Mesenchymal stem cell (in vitro differentiated cells and primary cell): ENCODE results near the gene GJD2.
A peak's percentile ranks its signal among the peaks of the same experiment; 100 is the strongest.

Experiments
- DNase-seq: peaks from one replicate; pipeline ENCODE4 v3.0.0-alpha.2; 2013
- H2AFZ ChIP-seq: one replicate; pipeline ENCODE4 v1.6.1; 2013; ENCODE audit warnings: low read depth, mild to moderate bottlenecking, control low read depth, inconsistent platforms, low read length, moderate library complexity
- H2AK5ac ChIP-seq: 2 replicates; pipeline ENCODE4 v1.6.1; 2013; ENCODE audit warnings: low read length, moderate library complexity, mild to moderate bottlenecking, inconsistent platforms; ENCODE audit not compliant: severe bottlenecking
- H2BK120ac ChIP-seq: one replicate; pipeline ENCODE4 v1.6.1; 2013; ENCODE audit warnings: low read depth, mild to moderate bottlenecking, inconsistent platforms, low read length, moderate library complexity
- H2BK12ac ChIP-seq, 2 experiments: one replicate each; pipeline ENCODE4 v1.6.1; 2013; ENCODE audit warnings: inconsistent platforms in 2 of 2, low read length in 2 of 2, mild to moderate bottlenecking in 2 of 2, moderate library complexity in 2 of 2, control low read depth in 1 of 2
- H2BK15ac ChIP-seq: one replicate; pipeline ENCODE4 v1.6.1; 2013; ENCODE audit warnings: mild to moderate bottlenecking, low read depth, inconsistent platforms; ENCODE audit not compliant: poor library complexity, severe bottlenecking
- H2BK5ac ChIP-seq: 2 replicates; pipeline ENCODE4 v1.6.1; 2013; ENCODE audit warnings: low read depth, mild to moderate bottlenecking, low read length, control low read depth, inconsistent platforms; ENCODE audit not compliant: poor library complexity, severe bottlenecking
- H3K14ac ChIP-seq, 2 experiments: one replicate each; pipeline ENCODE4 v1.6.1; 2013; ENCODE audit warnings: inconsistent platforms in 2 of 2, low read length in 2 of 2, control low read depth in 1 of 2, mild to moderate bottlenecking in 1 of 2, moderate library complexity in 1 of 2
- H3K18ac ChIP-seq, 2 experiments: one replicate each; pipeline ENCODE4 v1.6.1; 2013; ENCODE audit warnings: inconsistent platforms in 2 of 2, low read length in 2 of 2, control low read depth in 1 of 2, low read depth in 1 of 2, mild to moderate bottlenecking in 1 of 2
- H3K23ac ChIP-seq, 2 experiments: one replicate each; pipeline ENCODE4 v1.6.1; 2013; ENCODE audit warnings: inconsistent platforms in 2 of 2, low read length in 2 of 2, mild to moderate bottlenecking in 2 of 2, moderate library complexity in 2 of 2, control low read depth in 1 of 2
- H3K27ac ChIP-seq: 2 replicates; pipeline ENCODE4 v1.5.1; 2013; ENCODE audit warnings: mild to moderate bottlenecking, moderate library complexity, low read length, control low read depth, inconsistent platforms; ENCODE audit not compliant: poor library complexity, severe bottlenecking
- H3K27me3 ChIP-seq, 2 experiments: 2 replicates each; pipeline versions ENCODE4 v1.6.1 to v1.7.0; 2013; ENCODE audit warnings: low read length in 2 of 2, mild to moderate bottlenecking in 2 of 2, moderate library complexity in 2 of 2, control low read depth in 1 of 2, inconsistent platforms in 1 of 2; ENCODE audit not compliant: control insufficient read depth in 1 of 2, insufficient read depth in 1 of 2
- H3K36me3 ChIP-seq, 2 experiments: 2 replicates each; pipeline versions ENCODE4 v1.6.1 to v1.7.0; 2013; ENCODE audit warnings: low read length in 2 of 2, control low read depth in 1 of 2, inconsistent platforms in 1 of 2, low read depth in 1 of 2, mild to moderate bottlenecking in 1 of 2; ENCODE audit not compliant: insufficient read depth in 2 of 2, control insufficient read depth in 1 of 2
- H3K4ac ChIP-seq, 2 experiments: one replicate each; pipeline ENCODE4 v1.6.1; 2013; ENCODE audit warnings: inconsistent platforms in 2 of 2, low read length in 2 of 2, mild to moderate bottlenecking in 2 of 2, moderate library complexity in 2 of 2, control low read depth in 1 of 2, low read depth in 1 of 2
- H3K4me1 ChIP-seq: 2 replicates; pipeline ENCODE4 v1.6.1; 2013; ENCODE audit warnings: low read depth, low read length, control low read depth; ENCODE audit not compliant: control insufficient read depth, insufficient read depth
- H3K4me2 ChIP-seq: 2 replicates; pipeline ENCODE4 v1.6.1; 2013; ENCODE audit warnings: low read length, mild to moderate bottlenecking, inconsistent platforms; ENCODE audit not compliant: poor library complexity, severe bottlenecking
- H3K4me3 ChIP-seq, 2 experiments: 2 replicates each; pipeline versions ENCODE4 v1.5.1 to v1.7.0; 2013; ENCODE audit warnings: low read length in 2 of 2, mild to moderate bottlenecking in 2 of 2, control low read depth in 1 of 2, low read depth in 1 of 2; ENCODE audit not compliant: insufficient read depth in 1 of 2
- H3K79me1 ChIP-seq: replicated peaks from 2 replicates; pipeline ENCODE4 v1.6.1; 2013; ENCODE audit warnings: mild to moderate bottlenecking, control low read depth, low read length, inconsistent platforms; ENCODE audit not compliant: poor library complexity, severe bottlenecking
- H3K9ac ChIP-seq: 2 replicates; pipeline ENCODE4 v1.7.0; 2013; ENCODE audit warnings: mild to moderate bottlenecking, low read length, moderate library complexity
- H3K9me3 ChIP-seq: 2 replicates; pipeline ENCODE4 v1.7.0; 2013; ENCODE audit warnings: mild to moderate bottlenecking, low read length; ENCODE audit not compliant: control insufficient read depth
- H4K8ac ChIP-seq: one replicate; pipeline ENCODE4 v1.6.1; 2013; ENCODE audit warnings: inconsistent platforms, mild to moderate bottlenecking, low read length, moderate library complexity
- H4K91ac ChIP-seq: one replicate; pipeline ENCODE4 v1.6.1; 2013; ENCODE audit warnings: mild to moderate bottlenecking, low read length, inconsistent platforms
- WGBS: methylation state at CpG from one replicate; pipeline ENCODE4 v1.1.7; 2013; ENCODE audit warnings: mixed read lengths; 5-methylcytosine and 5-hydroxymethylcytosine counted together

GJD2 gene

DNA sequence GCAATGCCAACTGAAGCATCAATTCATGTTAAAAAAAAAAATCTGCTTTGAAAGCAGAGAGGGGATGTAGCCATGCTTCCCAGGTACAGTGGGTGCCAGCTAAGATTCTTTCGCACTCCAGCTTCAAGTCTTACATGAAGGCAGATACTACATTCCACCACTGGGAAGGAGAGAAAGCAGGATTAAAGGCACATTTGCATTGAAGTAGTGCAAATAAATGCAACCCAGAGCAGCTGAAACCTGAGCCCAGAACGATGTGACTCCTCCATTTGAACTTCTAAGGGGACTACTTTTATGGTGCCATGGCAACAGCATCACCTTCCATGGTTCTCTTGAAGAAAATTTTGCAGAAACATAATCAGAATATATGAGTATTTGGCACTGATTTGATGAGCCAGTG is 19.1 kb upstream of the GJD2 start:
- no peaks in the 10 kb centered on the region for H3K9me3 ChIP-seq

DNA sequence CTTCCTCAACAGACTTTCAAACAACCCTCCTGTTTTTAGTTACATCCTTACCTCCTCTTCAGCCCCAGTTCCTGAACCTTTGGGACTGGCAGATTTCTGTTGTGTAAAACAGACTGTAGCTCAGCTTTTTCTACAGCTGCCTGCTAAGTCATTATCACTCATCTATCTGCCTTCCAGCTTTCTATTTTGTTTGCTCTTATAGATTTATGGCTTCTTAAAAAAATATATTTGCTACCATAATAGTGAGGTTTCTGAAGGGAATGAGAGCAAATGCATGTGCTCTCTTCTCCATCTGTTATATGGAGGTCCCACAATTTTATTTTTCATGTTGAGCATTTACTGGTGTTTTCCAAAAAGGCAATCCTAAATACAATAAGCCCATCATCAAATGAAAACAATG is 18.2 kb upstream of the GJD2 start:
- H3K9me3 ChIP-seq = no peaks in the 10 kb centered on the region
- H3K14ac ChIP-seq = no peak overlapping the region
- no peak overlapping the region for H2BK5ac ChIP-seq
- no peak overlapping the region for H2BK15ac ChIP-seq
- H2AFZ ChIP-seq = no peak overlapping the region
- no peaks in the 10 kb centered on the region for H3K36me3 ChIP-seq
- no peak overlapping the region for H3K4me2 ChIP-seq
- no peaks in the 10 kb centered on the region for H3K4me1 ChIP-seq
- no peak overlapping the region for H3K9ac ChIP-seq
- H3K27me3 ChIP-seq = peaks cover 24 to 34% of the 10 kb centered on the region in 2 experiments
- H3K4ac ChIP-seq = no peak overlapping the region
- H2BK120ac ChIP-seq = no peak overlapping the region
- H4K91ac ChIP-seq = no peak overlapping the region
- no peak overlapping the region for H3K23ac ChIP-seq
- H3K79me1 ChIP-seq = no peaks in the 10 kb centered on the region
- no peak overlapping the region for H2AK5ac ChIP-seq
- no peak overlapping the region for H3K27ac ChIP-seq
- H3K4me3 ChIP-seq = no peak overlapping the region
- no peak for DNase-seq
- no peak overlapping the region for H3K18ac ChIP-seq
- no peak overlapping the region for H4K8ac ChIP-seq
- H2BK12ac ChIP-seq = no peak overlapping the region

More for the DNA sequence above, 19.1 kb upstream of the GJD2 start:
- H3K14ac ChIP-seq = no peak overlapping the region
- H3K4me1 ChIP-seq = no peaks in the 10 kb centered on the region
- H3K4me2 ChIP-seq = no peak overlapping the region
- H3K23ac ChIP-seq = no peak overlapping the region
- no peak overlapping the region for H2BK120ac ChIP-seq
- H2BK15ac ChIP-seq = no peak overlapping the region
- no peak overlapping the region for H3K4ac ChIP-seq
- H2BK5ac ChIP-seq = no peak overlapping the region
- no peak for DNase-seq
- no peaks in the 10 kb centered on the region for H3K79me1 ChIP-seq
- no peak overlapping the region for H2AFZ ChIP-seq
- H4K8ac ChIP-seq = no peak overlapping the region
- no peak overlapping the region for H4K91ac ChIP-seq
- no peaks in the 10 kb centered on the region for H3K36me3 ChIP-seq
- 54% methylated on average over 2 of the region's 2 CpGs for WGBS
- no peak overlapping the region for H2BK12ac ChIP-seq
- no peak overlapping the region for H3K18ac ChIP-seq
- H2AK5ac ChIP-seq = no peak overlapping the region
- no peak overlapping the region for H3K4me3 ChIP-seq
- H3K9ac ChIP-seq = no peak overlapping the region
- no peak overlapping the region for H3K27ac ChIP-seq
- H3K27me3 ChIP-seq = peaks cover 24 to 34% of the 10 kb centered on the region in 2 experiments

DNA sequence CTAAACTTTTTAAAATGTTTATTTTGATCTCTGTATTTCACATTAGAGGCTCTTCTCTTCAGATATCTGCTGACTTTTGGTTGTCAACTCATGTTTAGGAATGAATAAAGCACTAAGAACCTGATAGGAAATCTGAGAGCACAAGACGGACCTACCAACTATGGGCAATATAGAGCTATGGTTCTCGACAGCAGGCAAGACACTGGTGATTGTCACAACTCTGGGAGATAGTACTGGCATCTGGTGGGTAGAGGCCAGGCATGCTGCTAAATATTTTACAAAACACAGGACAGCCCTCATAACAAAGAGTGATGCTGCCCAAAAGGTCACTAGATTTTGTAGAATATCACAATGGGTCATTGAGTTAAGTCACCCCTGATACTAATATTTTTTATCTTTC is 17.5 kb upstream of the GJD2 start:
- no peak overlapping the region for H2BK120ac ChIP-seq
- no peak overlapping the region for H2AFZ ChIP-seq
- H2BK15ac ChIP-seq = no peak overlapping the region
- peaks cover 24 to 34% of the 10 kb centered on the region in 2 experiments for H3K27me3 ChIP-seq
- H2BK5ac ChIP-seq = no peak overlapping the region
- H4K8ac ChIP-seq = no peak overlapping the region
- no peak overlapping the region for H3K4me2 ChIP-seq
- DNase-seq = no peak
- H2AK5ac ChIP-seq = no peak overlapping the region
- WGBS = 100% methylated on average over 2 of the region's 2 CpGs
- H3K9ac ChIP-seq = no peak overlapping the region
- H4K91ac ChIP-seq = no peak overlapping the region
- H3K27ac ChIP-seq = no peak overlapping the region
- no peaks in the 10 kb centered on the region for H3K4me1 ChIP-seq
- H3K4me3 ChIP-seq = no peak overlapping the region
- H3K79me1 ChIP-seq = no peaks in the 10 kb centered on the region
- H3K36me3 ChIP-seq = no peaks in the 10 kb centered on the region
- H3K18ac ChIP-seq = no peak overlapping the region
- H3K4ac ChIP-seq = no peak overlapping the region
- no peaks in the 10 kb centered on the region for H3K9me3 ChIP-seq
- no peak overlapping the region for H3K14ac ChIP-seq
- no peak overlapping the region for H3K23ac ChIP-seq
- no peak overlapping the region for H2BK12ac ChIP-seq

DNA sequence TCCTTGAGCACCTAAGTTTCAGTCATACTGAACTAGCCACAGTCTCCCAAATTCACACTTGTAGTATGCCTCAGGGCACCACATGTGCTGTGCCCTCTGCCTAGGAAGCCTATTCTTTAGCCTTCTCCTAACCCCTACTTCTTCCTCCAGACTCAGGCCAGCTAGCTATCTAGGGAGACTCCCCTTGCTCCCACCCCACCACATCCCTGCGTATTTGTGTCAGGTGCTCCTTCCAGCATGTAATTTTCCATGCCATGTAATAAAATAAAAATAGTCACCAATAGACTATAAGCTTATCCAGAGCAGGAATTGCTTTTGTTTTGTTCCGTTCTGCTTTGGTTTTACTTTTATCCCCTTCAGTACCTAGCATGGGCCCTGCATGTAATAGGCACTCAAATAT is 14.9 kb upstream of the GJD2 start:
- Histone ChIP-seq H3K27ac (no peak overlapping the region), H4K8ac (no peak overlapping the region), H2AK5ac (no peak overlapping the region), H2BK120ac (no peak overlapping the region), H3K23ac (no peak overlapping the region), H3K4me3 (no peak overlapping the region), H2AFZ (no peak overlapping the region), H2BK5ac (no peak overlapping the region), H3K4me1 (no peaks in the 10 kb centered on the region), H4K91ac (no peak overlapping the region), H3K18ac (no peak overlapping the region), H3K14ac (peak overlapping the region in 1 of 2 experiments; percentile 41), H3K9ac (no peak overlapping the region), H3K4ac (no peak overlapping the region), H3K4me2 (no peak overlapping the region), H3K27me3 (peaks cover 21 to 22% of the 10 kb centered on the region in 2 experiments), H3K9me3 (no peaks in the 10 kb centered on the region), H3K36me3 (no peaks in the 10 kb centered on the region), H2BK12ac (no peak overlapping the region), H3K79me1 (no peaks in the 10 kb centered on the region), H2BK15ac (no peak overlapping the region)
- 100% methylated on average over 1 of the region's 2 CpGs for WGBS
- no peak for DNase-seq
